A549 (cell line): ENCODE results near the gene CAMTA1.

Experiments used
- BHLHE40 ChIP-seq: IDR thresholded peaks from 2 replicates; pipeline ENCODE4 v1.6.1; 2012; ENCODE audit warnings: low read depth, low read length, inconsistent platforms
- CEBPB ChIP-seq, 2 experiments: fragments of >200 bp in 1 of 2; sonication (Bioruptor Twin) in 1 of 2; formaldehyde crosslinking in 1 of 2; IDR thresholded peaks; 2 replicates each; pipeline ENCODE4 v1.6.1; 2012 to 2016
- EP300 ChIP-seq, 2 experiments: fragments of >200 bp; sonication (Bioruptor Twin); formaldehyde crosslinking; IDR thresholded peaks; 2 replicates in 1 of 2; 3 replicates in 1 of 2; pipeline ENCODE4 v1.6.1; 2016 to 2017
- FOSL2 ChIP-seq, 2 experiments: fragments of 450-650 bp in 1 of 2; fragments of >200 bp in 1 of 2; sonication (Bioruptor Twin) in 1 of 2; formaldehyde crosslinking; IDR thresholded peaks; 2 replicates each; pipeline versions ENCODE4 v1.5.0 to v1.6.1; 2016 to 2020; ENCODE audit warnings: mild to moderate bottlenecking in 1 of 2, moderate library complexity in 1 of 2
- HOXA7 ChIP-seq: fragments of 250-450 bp; sonication (Bioruptor Pico); IDR thresholded peaks from 2 replicates; pipeline ENCODE4 v1.5.0; 2020; ENCODE audit warnings: mild to moderate bottlenecking, moderate library complexity
- MAFK ChIP-seq: fragments of 450-650 bp; IDR thresholded peaks from 2 replicates; pipeline ENCODE4 v1.6.1; 2014; ENCODE audit not compliant: partially characterized antibody
- POLR2A ChIP-seq: IDR thresholded peaks from 2 replicates; pipeline ENCODE4 v1.6.1; 2012; ENCODE audit warnings: mild to moderate bottlenecking, low read length
- RAD21 ChIP-seq, 2 experiments: fragments of >200 bp in 1 of 2; sonication (Bioruptor Twin) in 1 of 2; formaldehyde crosslinking in 1 of 2; IDR thresholded peaks in 1 of 2; conservative IDR thresholded peaks in 1 of 2; 2 replicates in 1 of 2; 3 replicates in 1 of 2; pipeline ENCODE4 v1.6.1; 2012 to 2018; ENCODE audit warnings: inconsistent platforms in 1 of 2
- REST ChIP-seq: fragments of 200-600 bp; sonication (generic); IDR thresholded peaks from 2 replicates; pipeline ENCODE4 v1.6.1; 2016; ENCODE audit warnings: antibody characterized with exemption, mild to moderate bottlenecking, moderate library complexity
- SMC3 ChIP-seq: fragments of >200 bp; sonication (Bioruptor Twin); formaldehyde crosslinking; IDR thresholded peaks from 3 replicates; pipeline ENCODE4 v1.6.1; 2018; ENCODE audit warnings: inconsistent platforms
- ZFP36 ChIP-seq: fragments of 450-650 bp; IDR thresholded peaks from 2 replicates; pipeline ENCODE4 v1.6.1; 2014; ENCODE audit warnings: borderline replicate concordance; ENCODE audit not compliant: partially characterized antibody
- ZSCAN20 ChIP-seq: fragments of 250-450 bp; sonication (Bioruptor Pico); IDR thresholded peaks from 2 replicates; pipeline ENCODE4 v1.8.0; 2022; ENCODE audit warnings: mild to moderate bottlenecking, moderate library complexity
- TF ChIP-seq, protein P1 (sequence below): fragments of >200 bp; sonication (Bioruptor Twin); formaldehyde crosslinking; IDR thresholded peaks from 3 replicates; pipeline ENCODE4 v1.5.1; 2016

- TF ChIP-seq, protein P1, sequence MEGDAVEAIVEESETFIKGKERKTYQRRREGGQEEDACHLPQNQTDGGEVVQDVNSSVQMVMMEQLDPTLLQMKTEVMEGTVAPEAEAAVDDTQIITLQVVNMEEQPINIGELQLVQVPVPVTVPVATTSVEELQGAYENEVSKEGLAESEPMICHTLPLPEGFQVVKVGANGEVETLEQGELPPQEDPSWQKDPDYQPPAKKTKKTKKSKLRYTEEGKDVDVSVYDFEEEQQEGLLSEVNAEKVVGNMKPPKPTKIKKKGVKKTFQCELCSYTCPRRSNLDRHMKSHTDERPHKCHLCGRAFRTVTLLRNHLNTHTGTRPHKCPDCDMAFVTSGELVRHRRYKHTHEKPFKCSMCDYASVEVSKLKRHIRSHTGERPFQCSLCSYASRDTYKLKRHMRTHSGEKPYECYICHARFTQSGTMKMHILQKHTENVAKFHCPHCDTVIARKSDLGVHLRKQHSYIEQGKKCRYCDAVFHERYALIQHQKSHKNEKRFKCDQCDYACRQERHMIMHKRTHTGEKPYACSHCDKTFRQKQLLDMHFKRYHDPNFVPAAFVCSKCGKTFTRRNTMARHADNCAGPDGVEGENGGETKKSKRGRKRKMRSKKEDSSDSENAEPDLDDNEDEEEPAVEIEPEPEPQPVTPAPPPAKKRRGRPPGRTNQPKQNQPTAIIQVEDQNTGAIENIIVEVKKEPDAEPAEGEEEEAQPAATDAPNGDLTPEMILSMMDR: no peak
- no peak for TF ChIP-seq HOXA7
- TF ChIP-seq POLR2A: no peak
- no peak for TF ChIP-seq REST
- TF ChIP-seq MAFK: no peak
- TF ChIP-seq FOSL2 (IDR thresholded peaks at IDR 0.05): no peak
- TF ChIP-seq FOSL2 (CRISPR knock-in tag; IDR thresholded peaks at IDR 0.05): no peak
- TF ChIP-seq CEBPB (IDR thresholded peaks at IDR 0.05): no peak
- no peak for TF ChIP-seq BHLHE40
- no peak for TF ChIP-seq RAD21 (conservative IDR thresholded peaks at IDR 0.05 in 1 of 2, IDR thresholded peaks at IDR 0.05 in 1 of 2)
- no peak for TF ChIP-seq ZSCAN20 (CRISPR knock-in tag)
- TF ChIP-seq SMC3: no peak
- TF ChIP-seq ZFP36: no peak
- TF ChIP-seq EP300 (IDR thresholded peaks at IDR 0.05): no peak
Measured at GRCh38 chr1:7582460-7582972, 797.3 kb downstream of the CAMTA1 start.
